Measurements from ENCODE around the gene IAH1.

IAH1 gene

GRCh38 chr2:9519250-9519649 is 44.9 kb downstream of the IAH1 start:
- Histone ChIP-seq H3K27ac (ENCODE audit: low read depth, low read length) (no peak overlapping the region), H3F3A (ENCODE audit: control insufficient read depth, insufficient read depth) (no peaks in the 10 kb centered on the region), H3K9me2 (replicated peaks; ENCODE audit: control insufficient read depth, low read length) (no peaks in the 10 kb centered on the region), H3K27me3 (ENCODE audit: control insufficient read depth, low read length) (no peaks in the 10 kb centered on the region), H3K79me2 (ENCODE audit: control insufficient read depth, low read length) (no peaks in the 10 kb centered on the region; the same call in 1 of the 2 replicates), H3K9me3 (ENCODE audit: control insufficient read depth, insufficient read depth, low read length) (no peaks in the 10 kb centered on the region), H3K4me2 (ENCODE audit: low read length) (no peak overlapping the region), H4K20me1 (ENCODE audit: control insufficient read depth, insufficient read depth, low read depth, low read length) (no peaks in the 10 kb centered on the region), H3K4me1 (ENCODE audit: control insufficient read depth, low read length) (no peaks in the 10 kb centered on the region), H3K4me3 (ENCODE audit: low read length) (no peak overlapping the region), H3K36me3 (ENCODE audit: control insufficient read depth, low read length) (peaks cover 80% of the 10 kb centered on the region)
- TF ChIP-seq CTCF (IDR thresholded peaks at IDR 0.05; ENCODE audit: low read depth, low read length, poor library complexity, severe bottlenecking) (no peak), EZH2phosphoT487 (IDR thresholded peaks at IDR 0.05; ENCODE audit: borderline replicate concordance, low read length) (no peak)

DNA sequence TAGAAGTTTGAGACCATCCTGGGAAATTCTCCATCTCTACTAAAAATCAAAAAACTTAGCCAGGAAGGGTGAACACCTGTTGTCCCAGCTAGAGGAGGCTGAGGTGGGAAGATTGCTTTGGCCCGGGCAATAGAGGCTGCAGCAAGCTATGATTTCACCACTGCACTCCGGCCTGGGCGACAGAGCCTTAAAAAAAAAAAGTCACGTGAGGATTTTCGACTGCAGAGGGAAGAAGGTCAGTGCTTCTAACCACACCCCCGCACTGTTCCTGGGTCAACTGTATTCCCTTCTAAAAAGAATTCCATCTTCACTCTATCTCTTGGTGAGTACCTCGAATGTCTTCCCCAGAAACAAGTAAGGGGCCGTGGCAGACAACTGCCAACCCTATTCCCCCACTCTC is 49.9 kb downstream of the IAH1 start:
- H3K4me2 ChIP-seq (ENCODE audit: low read length), result no peak overlapping the region
- H3K27ac ChIP-seq (ENCODE audit: low read depth, low read length), result no peak overlapping the region
- H4K20me1 ChIP-seq (ENCODE audit: control insufficient read depth, insufficient read depth, low read depth, low read length), result no peaks in the 10 kb centered on the region
- no peaks in the 10 kb centered on the region for H3F3A ChIP-seq (ENCODE audit: control insufficient read depth, insufficient read depth)
- peaks cover 91% of the 10 kb centered on the region for H3K36me3 ChIP-seq (ENCODE audit: control insufficient read depth, low read length)
- H3K9me2 ChIP-seq (replicated peaks; ENCODE audit: control insufficient read depth, low read length), result no peaks in the 10 kb centered on the region
- H3K4me3 ChIP-seq (ENCODE audit: low read length), result no peak overlapping the region
- H3K9me3 ChIP-seq (ENCODE audit: control insufficient read depth, insufficient read depth, low read length), result no peaks in the 10 kb centered on the region
- no peaks in the 10 kb centered on the region for H3K4me1 ChIP-seq (ENCODE audit: control insufficient read depth, low read length)
- no peaks in the 10 kb centered on the region for H3K27me3 ChIP-seq (ENCODE audit: control insufficient read depth, low read length)
- peaks cover 11% of the 10 kb centered on the region for H3K79me2 ChIP-seq (ENCODE audit: control insufficient read depth, low read length)
- no peak for TF ChIP-seq EZH2phosphoT487 (IDR thresholded peaks at IDR 0.05; ENCODE audit: borderline replicate concordance, low read length)
- no peak for TF ChIP-seq CTCF (IDR thresholded peaks at IDR 0.05; ENCODE audit: low read depth, low read length, poor library complexity, severe bottlenecking)

- Histone ChIP-seq H3K9me2 (replicated peaks; ENCODE audit: control insufficient read depth, low read length) (no peaks in the 10 kb centered on the region), H3K27ac (ENCODE audit: low read depth, low read length) (no peak overlapping the region), H3K27me3 (ENCODE audit: control insufficient read depth, low read length) (no peaks in the 10 kb centered on the region), H3K4me2 (ENCODE audit: low read length) (no peak overlapping the region), H3K4me3 (ENCODE audit: low read length) (no peak overlapping the region), H4K20me1 (ENCODE audit: control insufficient read depth, insufficient read depth, low read depth, low read length) (no peaks in the 10 kb centered on the region), H3K4me1 (ENCODE audit: control insufficient read depth, low read length) (no peaks in the 10 kb centered on the region), H3K79me2 (ENCODE audit: control insufficient read depth, low read length) (peaks cover 17% of the 10 kb centered on the region), H3F3A (ENCODE audit: control insufficient read depth, insufficient read depth) (no peaks in the 10 kb centered on the region), H3K36me3 (ENCODE audit: control insufficient read depth, low read length) (peaks cover 91% of the 10 kb centered on the region), H3K9me3 (ENCODE audit: control insufficient read depth, insufficient read depth, low read length) (no peaks in the 10 kb centered on the region)
- no peak for TF ChIP-seq EZH2phosphoT487 (IDR thresholded peaks at IDR 0.05; ENCODE audit: borderline replicate concordance, low read length)
- TF ChIP-seq CTCF (IDR thresholded peaks at IDR 0.05; ENCODE audit: low read depth, low read length, poor library complexity, severe bottlenecking), result no peak
Measured at GRCh38 chr2:9525266-9525665, 50.9 kb downstream of the IAH1 start.
